Measurements from ENCODE around the gene MED12L. TPM values are rescaled to one million over a fixed set of nuclear protein-coding genes. Genes with fewer than 3 reads are reported as not detected.

Gene MED12L
- total RNA-seq, 1 donor from 2014 or later: 0.48 TPM

GRCh38 chr3:151403246-151403645 lies 317.8 kb downstream of the MED12L start:
- no peak for DNase-seq (ENCODE audit: low spot score)

- no peak for DNase-seq (ENCODE audit: low spot score)
Observed at GRCh38 chr3:151404316-151404715, 318.9 kb downstream of the MED12L start.

- no peak for DNase-seq (ENCODE audit: low spot score)
Observed at GRCh38 chr3:151407928-151408327, 322.5 kb downstream of the MED12L start.

- no peak for DNase-seq (ENCODE audit: low spot score)
Observed at GRCh38 chr3:151410891-151411559, 325.6 kb downstream of the MED12L start.

GRCh38 chr3:151412989-151413388 lies 327.5 kb downstream of the MED12L start:
- no peak for DNase-seq (ENCODE audit: low spot score)

- DNase-seq (ENCODE audit: low spot score): no peak
Observed at GRCh38 chr3:151415289-151415688, 329.8 kb downstream of the MED12L start.

- no peak for DNase-seq (ENCODE audit: low spot score)
Observed at GRCh38 chr3:151419806-151420205, 334.3 kb downstream of the MED12L start.

GRCh38 chr3:151421938-151422337 lies 336.5 kb downstream of the MED12L start:
- DNase-seq (ENCODE audit: low spot score): no peak

- no peak for DNase-seq (ENCODE audit: low spot score)
Observed at GRCh38 chr3:151423091-151423490, 337.6 kb downstream of the MED12L start.

GRCh38 chr3:151425627-151426340 lies 340.3 kb downstream of the MED12L start:
- no peak for DNase-seq (ENCODE audit: low spot score)

- DNase-seq (ENCODE audit: low spot score): no peak
Observed at GRCh38 chr3:151426341-151426657, 340.8 kb downstream of the MED12L start.

GRCh38 chr3:151428386-151428785 lies 342.9 kb downstream of the MED12L start:
- no peak for DNase-seq (ENCODE audit: low spot score)

- no peak for DNase-seq (ENCODE audit: low spot score)
Observed at GRCh38 chr3:151430821-151431484, 345.5 kb downstream of the MED12L start.

- no peak for DNase-seq (ENCODE audit: low spot score)
Observed at GRCh38 chr3:151431940-151432339, 346.5 kb downstream of the MED12L start.

GRCh38 chr3:151432616-151433372 lies 347.3 kb downstream of the MED12L start:
- DNase-seq (ENCODE audit: low spot score): no peak

- no peak for DNase-seq (ENCODE audit: low spot score)
Observed at GRCh38 chr3:151434151-151434890, 348.9 kb downstream of the MED12L start.

GRCh38 chr3:151436675-151437446 lies 351.4 kb downstream of the MED12L start:
- no peak for DNase-seq (ENCODE audit: low spot score)

GRCh38 chr3:151437906-151438305 lies 352.4 kb downstream of the MED12L start:
- DNase-seq (ENCODE audit: low spot score): no peak

GRCh38 chr3:151439652-151440125 lies 354.2 kb downstream of the MED12L start:
- no peak for DNase-seq (ENCODE audit: low spot score)

GRCh38 chr3:151440940-151441339 lies 355.5 kb downstream of the MED12L start:
- no peak for DNase-seq (ENCODE audit: low spot score)
